GM21737 (cell line): Measurements from ENCODE around the gene DENND2D.
A peak's percentile ranks its signal among the peaks of the same experiment; 100 is the strongest.
"Not testable (repeated sequence)": the region's sequence is repeated elsewhere in the genome, so short reads cannot be mapped to it uniquely, and the experiment has no call there.

Source experiments
- ATAC-seq: cut with Tn5 transposase; IDR thresholded peaks from one replicate; pipeline ENCODE4 v1.9.1; 2021; ENCODE audit warnings: mild to moderate bottlenecking, moderate library complexity; ENCODE audit not compliant: unreplicated experiment

DENND2D gene

GRCh38 chr1:111222308-111223125, 22.1 kb upstream of the DENND2D start:
- peak; percentile 32 for ATAC-seq

DNA sequence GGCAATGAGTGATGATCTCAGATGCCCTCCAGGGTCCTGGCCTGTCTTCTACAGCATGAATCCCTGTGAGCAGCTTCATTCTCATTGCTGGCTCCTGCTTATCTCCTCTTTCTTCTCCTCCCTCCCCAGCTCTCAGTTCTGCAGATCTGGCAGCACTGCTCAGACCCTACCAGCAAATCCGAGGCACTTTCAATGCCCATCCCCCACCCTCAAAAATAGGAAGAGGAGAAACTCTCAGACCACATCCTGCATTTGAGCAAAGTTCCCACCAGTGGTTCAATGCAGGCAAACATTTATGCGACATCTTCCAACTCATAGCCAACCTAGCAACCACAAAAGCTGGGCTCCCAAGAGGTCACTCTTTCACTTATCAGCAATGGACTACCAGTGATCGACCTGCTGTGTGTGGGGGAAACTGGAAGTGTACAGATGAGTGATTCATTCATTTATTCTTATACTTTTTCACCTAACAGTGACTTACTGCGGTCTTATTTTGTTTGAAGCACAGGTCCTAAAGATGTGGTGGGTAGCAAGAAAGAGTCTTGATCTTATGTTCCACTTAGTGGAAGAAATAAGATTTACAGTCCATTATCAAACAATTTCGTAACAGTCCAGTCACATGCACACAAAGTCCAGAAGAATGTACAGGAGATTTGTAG, 21.3 kb upstream of the DENND2D start:
- ATAC-seq, result peak; percentile 52

- no peak for ATAC-seq
These were observed 20.8 kb upstream of the DENND2D start for GRCh38 chr1:111221276-111221632.

GRCh38 chr1:111220302-111220890, 19.9 kb upstream of the DENND2D start:
- no peak for ATAC-seq

DNA sequence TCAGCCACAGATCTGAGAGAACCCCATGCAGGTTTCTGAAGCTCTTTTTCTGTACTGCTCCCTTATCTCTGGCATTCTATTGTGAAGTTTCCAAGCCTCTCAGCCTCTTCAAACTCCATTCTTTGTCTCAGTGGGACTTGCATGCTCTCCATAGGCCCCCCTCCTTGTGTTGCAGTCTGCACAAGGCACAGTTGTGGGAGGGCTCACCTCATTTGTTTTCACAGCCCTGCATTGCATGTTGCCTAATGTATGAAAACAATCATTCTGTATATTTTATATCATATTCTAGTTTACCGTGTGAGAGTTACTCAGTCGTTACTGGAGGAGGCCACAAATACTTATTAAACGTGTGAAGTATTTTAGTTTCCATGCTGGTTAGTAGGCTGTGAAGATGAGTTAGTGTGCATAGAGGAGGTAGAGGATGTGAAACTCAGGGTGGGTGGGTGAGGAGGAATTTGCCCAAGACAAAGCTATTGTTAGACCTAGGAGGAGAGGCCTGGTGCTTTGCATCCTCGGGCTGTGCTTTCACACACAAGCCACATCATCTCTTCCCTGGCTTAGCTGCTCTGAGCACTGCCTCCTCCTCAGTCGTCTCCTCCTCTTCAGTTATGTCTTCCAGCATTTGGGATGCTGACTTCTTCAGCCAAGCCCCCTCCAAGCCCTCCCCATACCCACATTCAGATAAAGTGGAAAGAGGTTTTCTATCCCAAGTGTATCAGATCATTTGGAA, 19.3 kb upstream of the DENND2D start:
- ATAC-seq, result peak; percentile 26

GRCh38 chr1:111218701-111219556, 18.5 kb upstream of the DENND2D start:
- ATAC-seq, result no peak

- ATAC-seq, result no peak
These were observed 16.9 kb upstream of the DENND2D start for GRCh38 chr1:111217183-111217910.

DNA sequence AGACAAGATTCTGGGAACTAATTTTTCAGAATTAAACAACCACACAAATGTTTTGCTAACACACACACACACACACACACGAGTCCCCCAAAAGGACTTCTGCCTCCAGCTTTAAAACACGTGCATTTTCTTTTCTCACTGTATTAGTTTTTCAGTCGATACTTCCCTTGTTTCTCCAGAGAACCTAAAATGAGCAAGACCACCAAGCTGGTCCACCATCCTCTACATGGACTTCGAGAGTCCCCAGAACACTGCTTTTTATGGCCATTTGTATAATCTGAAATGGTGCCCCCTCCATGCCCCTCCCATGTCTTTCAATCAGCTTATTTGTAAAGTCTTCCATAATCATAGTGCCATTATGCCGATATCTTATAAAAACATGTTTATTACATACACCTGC, 16.3 kb upstream of the DENND2D start:
- ATAC-seq, result no peak

DNA sequence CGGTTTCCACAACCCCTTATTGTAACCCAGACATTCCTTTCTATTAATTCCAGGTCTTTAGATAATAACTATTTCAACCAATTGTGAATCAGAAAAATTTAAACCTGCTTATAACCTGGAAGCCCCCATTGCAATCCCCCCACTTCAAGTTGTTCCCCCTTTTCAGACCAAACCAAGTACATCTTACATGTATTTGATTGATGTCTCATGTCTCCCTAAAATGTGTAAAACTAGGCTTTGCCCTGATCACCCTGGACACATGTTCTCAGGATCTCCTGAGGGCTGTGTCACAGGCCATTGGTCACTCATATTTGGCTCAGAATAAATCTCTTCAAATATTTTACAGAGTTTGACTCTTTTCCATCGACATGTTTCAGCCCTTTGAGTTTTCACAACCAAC, 14.8 kb upstream of the DENND2D start:
- ATAC-seq, result not testable (repeated sequence)

DNA sequence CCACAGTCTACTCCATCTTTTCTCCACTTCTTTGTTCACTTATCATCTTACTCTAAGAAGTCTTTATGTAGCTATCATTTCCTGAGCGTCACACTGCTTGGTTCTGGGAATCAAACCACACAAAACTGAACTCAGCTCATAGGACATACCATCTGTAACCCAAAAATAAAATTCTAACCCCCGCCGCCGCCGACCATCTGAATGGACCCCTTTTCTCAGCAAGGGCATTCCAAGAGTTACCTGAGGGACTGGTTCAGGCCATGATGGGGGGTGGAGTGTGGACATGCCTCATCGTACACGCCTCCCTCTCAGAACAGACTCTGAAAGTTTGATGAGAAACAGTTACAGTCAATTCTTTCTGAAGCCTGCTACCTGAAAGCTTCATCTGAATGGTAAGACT, 14.4 kb upstream of the DENND2D start:
- ATAC-seq, result no peak

DNA sequence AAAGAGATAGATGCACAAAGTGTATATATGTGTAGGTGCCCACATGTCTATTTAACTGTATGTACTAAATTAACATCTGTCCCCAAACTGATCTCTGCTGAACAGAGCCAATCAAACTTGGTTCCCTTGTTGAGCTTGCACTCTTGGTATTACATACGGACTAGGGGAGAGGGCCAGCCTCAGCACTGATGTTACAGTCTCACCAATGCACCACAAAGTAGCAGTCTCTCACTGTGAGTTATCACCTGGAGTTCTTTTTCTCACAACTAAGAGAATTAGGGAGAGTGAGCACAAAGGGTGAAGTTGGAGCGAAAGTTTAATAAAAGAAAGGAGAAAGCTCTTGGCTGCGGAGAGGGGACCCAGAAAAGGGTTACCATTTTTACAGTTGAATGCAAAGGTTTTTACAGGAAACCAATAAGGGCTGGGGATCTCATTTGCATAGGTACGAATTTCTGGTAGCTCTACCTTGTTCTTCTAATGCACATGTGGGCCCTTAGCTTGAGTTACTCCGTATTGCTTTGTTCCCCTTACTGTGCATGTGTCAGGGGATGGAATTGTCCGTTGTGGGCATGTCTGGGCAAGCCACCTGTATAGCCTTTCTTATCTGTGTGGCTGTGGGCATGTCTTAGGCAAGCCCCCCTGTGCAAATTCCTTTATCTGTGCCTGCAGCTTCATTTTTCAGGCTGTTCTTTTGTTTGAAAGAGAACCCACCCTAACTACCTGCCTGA, 13.8 kb upstream of the DENND2D start:
- ATAC-seq, result no peak

DNA sequence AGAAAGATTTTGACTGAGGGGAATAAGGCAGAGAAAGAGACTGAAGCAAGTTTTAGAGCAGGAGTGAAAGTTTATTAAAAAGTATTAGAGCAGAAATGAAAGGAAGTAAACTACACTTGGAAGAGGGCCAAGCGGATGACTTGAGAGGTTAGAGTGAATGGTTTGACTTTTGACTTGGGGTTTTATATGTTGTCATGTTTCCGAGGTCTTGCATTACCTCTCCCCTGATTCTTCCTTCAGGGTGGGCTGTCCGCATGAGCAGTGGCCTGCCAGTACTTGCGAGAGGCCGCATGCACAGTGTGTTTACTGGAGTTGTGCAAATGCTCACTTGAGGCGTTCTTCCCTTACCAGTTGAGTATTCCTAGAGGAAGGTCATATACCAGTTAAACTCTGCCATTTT, 13.0 kb upstream of the DENND2D start:
- no peak for ATAC-seq

GRCh38 chr1:111212634-111213335, 12.3 kb upstream of the DENND2D start:
- ATAC-seq, result no peak

DNA sequence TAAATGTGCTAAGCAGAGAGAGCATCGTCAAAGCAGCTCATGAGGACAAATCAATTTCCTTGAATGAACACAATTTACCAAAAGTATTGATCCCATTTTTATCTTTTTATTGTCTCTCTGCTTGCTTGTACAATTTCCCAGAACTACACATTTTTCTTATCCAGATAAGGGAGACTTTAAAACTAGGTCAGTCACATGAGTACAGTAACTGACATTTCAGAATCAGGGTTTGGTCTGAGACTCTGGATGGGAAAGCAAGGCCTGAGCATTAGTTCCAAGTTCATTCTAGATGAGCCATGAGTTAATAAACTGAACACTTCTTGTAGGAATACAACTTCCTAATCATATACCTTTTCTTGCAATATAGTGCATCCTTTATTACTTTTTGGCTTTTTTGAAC, 11.5 kb upstream of the DENND2D start:
- ATAC-seq, result no peak

DNA sequence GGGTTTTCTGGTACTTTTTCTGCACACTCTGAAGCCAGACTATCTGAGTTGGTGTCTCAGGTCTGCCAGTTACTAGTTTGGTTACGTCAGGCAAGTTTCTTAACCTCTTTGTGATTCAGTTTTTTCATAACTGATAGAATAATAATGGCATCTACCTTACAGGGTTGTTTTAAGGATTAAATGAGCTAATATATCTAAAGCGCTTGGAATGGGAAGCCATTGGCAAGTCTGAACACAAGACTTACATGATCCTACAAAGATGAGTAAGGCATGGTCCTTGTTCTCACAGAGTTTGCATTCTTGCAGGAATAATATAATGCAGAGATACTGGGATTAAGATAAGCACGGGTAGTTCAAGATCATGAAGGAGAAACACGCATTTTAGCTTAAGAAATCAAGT, 9.2 kb upstream of the DENND2D start:
- no peak for ATAC-seq

DNA sequence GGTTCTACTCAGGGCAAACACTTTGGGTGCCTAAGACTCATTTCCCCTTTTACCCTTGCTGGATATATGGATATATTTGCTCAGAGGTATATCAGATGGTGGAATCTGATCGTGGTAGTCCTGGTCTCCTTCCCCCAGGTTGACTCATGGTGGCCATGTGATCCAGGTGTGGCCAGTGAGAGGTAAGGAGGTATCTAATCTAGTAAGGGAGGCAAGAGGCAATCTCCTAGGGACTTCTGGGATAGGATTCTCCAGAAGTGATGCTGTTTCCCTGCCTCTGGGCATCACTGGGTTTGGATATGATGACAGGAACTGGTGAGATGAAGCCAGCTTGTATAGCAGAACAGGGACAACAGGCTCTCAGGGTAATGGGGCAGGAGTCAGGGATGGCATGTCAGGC, 8.5 kb upstream of the DENND2D start:
- no peak for ATAC-seq

DNA sequence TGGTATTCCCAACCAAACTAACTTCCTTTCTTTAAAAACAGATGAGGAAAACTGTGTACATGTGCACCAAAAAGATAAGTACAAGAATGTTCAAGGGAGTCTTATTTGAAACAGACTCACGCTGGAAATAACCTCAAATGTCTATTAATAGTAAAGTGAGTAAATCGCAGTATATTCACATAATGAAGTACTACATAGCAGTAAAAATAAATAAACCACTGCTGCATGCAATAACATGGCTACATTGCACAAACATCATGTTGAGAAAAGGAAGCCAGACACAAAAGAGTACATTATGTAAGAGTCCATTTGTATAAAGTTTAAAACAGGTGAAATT, 5.2 kb upstream of the DENND2D start:
- ATAC-seq, result no peak

GRCh38 chr1:111204983-111205713, 4.7 kb upstream of the DENND2D start:
- ATAC-seq, result no peak
